IPS-11a (cell line): ENCODE data around the gene SKAP1.
"Not testable (repeated sequence)": the region's sequence is repeated elsewhere in the genome, so short reads cannot be mapped to it uniquely, and the experiment has no call there.

Experiments used
- H3K4me3 ChIP-seq: one replicate; pipeline ENCODE4 v1.5.1; 2013; ENCODE audit warnings: low read depth, low read length, control low read depth

The SKAP1 gene

GRCh38 chr17:48228720-48229119 is 201.3 kb downstream of the SKAP1 start:
- no peak overlapping the region for H3K4me3 ChIP-seq

- no peak overlapping the region for H3K4me3 ChIP-seq
Measured at GRCh38 chr17:48225725-48226567, 204.1 kb downstream of the SKAP1 start.

GRCh38 chr17:48223945-48224344 is 206.1 kb downstream of the SKAP1 start:
- H3K4me3 ChIP-seq: no peak overlapping the region

GRCh38 chr17:48219617-48220016 is 210.4 kb downstream of the SKAP1 start:
- H3K4me3 ChIP-seq: no peak overlapping the region

DNA sequence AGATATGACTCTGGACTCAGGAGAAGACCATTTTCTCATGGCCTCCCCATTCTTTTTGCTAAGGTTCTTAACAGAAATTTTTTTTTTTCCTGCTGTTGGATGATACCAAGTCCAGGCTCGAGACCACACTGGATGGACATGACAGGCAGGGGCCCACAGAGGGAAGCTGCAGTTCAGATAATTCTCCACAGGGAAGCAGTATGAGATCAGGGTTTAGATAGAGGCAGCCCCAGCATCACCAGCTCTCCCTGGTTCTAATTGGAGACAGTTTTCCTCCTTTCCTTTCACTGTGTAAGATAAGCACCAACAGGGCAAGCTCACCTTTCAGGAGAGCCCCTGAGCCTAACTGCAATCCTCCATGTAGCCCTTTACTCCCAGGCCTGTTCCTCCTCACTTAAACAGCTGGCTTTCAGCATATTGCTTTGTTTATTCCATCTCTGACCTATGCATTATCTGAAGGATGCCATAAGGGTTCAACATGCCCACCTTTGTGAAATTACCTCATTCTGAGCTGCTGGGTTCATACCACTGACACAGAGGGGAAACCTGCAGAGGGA is 214.4 kb downstream of the SKAP1 start:
- no peak overlapping the region for H3K4me3 ChIP-seq

DNA sequence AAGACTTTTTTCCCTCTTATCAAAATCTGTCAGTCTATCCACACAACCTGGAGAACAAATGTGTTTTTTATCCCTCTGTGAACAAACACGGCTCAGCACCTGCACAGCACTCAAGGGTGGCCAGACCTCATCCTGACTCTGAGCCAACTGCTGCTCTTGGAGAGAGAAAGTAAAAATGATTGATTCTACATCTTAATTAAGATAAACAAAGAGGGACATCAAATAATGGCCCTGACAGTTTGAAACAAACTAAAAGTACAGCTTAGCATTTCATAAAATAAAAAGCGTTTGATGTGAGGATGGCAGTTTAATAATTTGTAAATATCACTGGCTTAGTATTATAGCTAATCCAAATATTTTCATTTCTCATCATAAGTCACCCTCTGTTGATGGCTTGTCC is 216.2 kb downstream of the SKAP1 start:
- no peak overlapping the region for H3K4me3 ChIP-seq

- no peak overlapping the region for H3K4me3 ChIP-seq
Measured at GRCh38 chr17:48211787-48212186, 218.2 kb downstream of the SKAP1 start.

GRCh38 chr17:48211011-48211410 is 219.0 kb downstream of the SKAP1 start:
- H3K4me3 ChIP-seq: no peak overlapping the region

GRCh38 chr17:48209973-48210372 is 220.0 kb downstream of the SKAP1 start:
- no peak overlapping the region for H3K4me3 ChIP-seq

GRCh38 chr17:48207776-48208544 is 222.1 kb downstream of the SKAP1 start:
- no peak overlapping the region for H3K4me3 ChIP-seq

DNA sequence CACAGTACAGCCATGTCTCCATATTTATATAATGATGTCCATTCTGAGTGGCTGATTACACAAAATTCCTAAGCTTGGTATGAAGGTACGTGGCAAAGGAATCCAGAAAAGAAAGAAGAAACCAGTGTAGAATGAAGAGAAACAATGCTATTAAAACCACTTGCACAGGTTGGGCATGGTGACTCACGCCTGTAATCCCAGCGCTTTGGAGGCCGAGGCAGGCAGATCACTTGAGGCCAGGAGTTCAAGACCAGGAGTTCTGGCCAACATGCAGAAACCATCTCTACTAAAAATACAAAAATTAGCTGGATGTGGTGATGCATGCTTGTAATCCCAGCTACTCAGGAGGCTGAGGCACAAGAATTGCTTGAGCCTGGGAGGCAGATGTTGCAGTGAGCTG is 223.0 kb downstream of the SKAP1 start:
- H3K4me3 ChIP-seq: not testable (repeated sequence)

- no peak overlapping the region for H3K4me3 ChIP-seq
Measured at GRCh38 chr17:48202959-48203358, 227.1 kb downstream of the SKAP1 start.

- no peak overlapping the region for H3K4me3 ChIP-seq
Measured at GRCh38 chr17:48198950-48199541, 231.0 kb downstream of the SKAP1 start.

DNA sequence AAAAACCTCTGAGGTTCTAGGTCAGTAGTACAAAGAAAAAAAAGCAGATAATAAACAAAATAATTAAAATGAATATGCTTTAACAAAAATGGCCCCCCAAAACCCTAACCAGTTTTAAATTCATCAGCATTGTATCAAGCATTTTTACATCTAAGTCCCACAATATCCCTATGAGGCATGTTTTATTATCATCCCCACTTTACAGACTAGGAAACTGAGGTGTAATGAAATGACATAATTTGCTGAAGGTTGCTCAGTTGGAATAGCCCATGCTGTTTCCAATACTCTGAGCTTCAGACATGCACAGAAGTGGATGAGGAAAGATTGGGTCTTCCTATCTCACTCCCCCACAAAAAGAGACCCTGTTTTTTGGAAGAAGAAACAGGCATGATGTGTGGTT is 234.1 kb downstream of the SKAP1 start:
- no peak overlapping the region for H3K4me3 ChIP-seq

- no peak overlapping the region for H3K4me3 ChIP-seq
Measured at GRCh38 chr17:48194097-48194550, 235.9 kb downstream of the SKAP1 start.

GRCh38 chr17:48192321-48192731 is 237.7 kb downstream of the SKAP1 start:
- no peak overlapping the region for H3K4me3 ChIP-seq

DNA sequence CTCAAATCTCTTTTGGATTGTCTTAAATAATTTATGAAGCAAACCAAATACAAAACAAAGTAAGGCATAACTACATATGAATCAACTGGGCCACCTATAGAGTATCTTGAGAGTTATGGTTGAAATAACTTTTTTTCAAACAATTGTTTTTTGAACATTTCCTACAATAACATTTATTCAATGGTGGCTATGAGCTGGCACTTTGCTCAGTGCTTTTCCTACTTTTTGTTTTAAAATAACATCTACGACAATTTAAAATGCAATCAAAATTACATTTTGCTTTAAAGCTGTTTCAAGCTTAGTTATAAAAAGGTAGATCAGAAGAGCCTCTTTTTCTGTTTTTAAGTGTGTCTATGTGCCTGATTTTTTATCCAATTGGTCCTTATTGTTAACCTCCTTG is 238.7 kb downstream of the SKAP1 start:
- no peak overlapping the region for H3K4me3 ChIP-seq

DNA sequence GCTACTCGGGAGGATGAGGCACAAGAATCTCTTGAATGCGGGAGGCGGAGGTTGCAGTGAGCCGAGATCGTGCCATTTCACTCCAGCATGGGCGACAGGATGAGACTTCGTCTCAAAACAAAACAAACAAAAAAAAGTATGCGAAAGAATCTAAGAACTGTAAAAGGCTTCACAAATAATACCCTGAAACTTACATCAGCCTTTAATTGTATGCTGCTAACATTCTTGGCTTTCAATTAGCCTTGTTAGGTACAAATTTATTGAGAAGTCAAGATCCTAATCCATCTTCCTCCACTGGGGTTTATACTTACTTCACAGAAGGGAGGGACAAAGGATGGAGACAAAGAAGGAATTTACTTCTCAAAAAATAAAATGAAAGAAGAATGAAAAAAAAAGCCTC is 239.1 kb downstream of the SKAP1 start:
- no peak overlapping the region for H3K4me3 ChIP-seq

DNA sequence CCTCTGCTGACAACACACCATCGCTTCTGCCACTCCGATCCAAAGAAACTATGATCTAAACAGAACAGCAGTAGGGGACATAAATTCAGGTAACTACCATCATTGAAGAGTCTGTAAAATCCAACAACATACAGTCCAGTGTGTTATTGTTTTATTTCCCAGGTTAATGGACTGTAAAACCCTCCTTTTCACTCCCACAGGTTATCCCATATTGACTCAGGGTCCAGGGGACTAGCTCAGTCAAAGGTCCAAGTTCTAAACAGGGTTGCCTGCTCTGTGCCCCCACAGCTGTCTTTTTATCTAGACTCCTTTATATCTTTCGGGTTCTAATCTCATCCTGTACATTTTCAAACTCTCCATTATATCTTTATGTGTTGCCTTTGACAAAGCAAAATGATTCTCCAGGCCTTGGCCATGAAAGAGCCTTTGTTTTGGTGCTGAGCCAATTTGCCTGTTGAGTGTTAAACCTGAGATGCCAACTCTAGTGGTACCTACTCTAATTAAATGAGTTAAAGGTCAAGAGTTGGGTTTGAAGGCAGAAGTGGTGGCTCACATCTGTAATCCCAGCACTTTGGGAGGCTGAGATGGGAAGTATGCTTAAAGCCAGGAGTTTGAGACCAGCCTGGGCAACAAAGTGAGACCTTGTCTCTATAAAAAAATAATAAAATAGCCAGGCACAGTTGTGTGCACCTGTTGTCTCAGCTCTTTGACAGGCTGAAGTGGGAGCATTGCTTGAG is 242.0 kb downstream of the SKAP1 start:
- H3K4me3 ChIP-seq: no peak overlapping the region

GRCh38 chr17:48186317-48186716 is 243.7 kb downstream of the SKAP1 start:
- not testable (repeated sequence) for H3K4me3 ChIP-seq

- H3K4me3 ChIP-seq: no peak overlapping the region
Measured at GRCh38 chr17:48184721-48185120, 245.3 kb downstream of the SKAP1 start.
